Muscle of arm (tissue), 14 donors: ENCODE data around the gene ADRA2B. TPM values are rescaled to one million over a fixed set of nuclear protein-coding genes. Genes with fewer than 3 reads are reported as not detected.
"Not testable (repeated sequence)": the region's sequence is repeated elsewhere in the genome, so short reads cannot be mapped to it uniquely, and the experiment has no call there.

ENCODE experiments used
- DNase-seq: peaks from one replicate; pipeline ENCODE4 v3.0.0-alpha.2; 2013
- long read RNA-seq, 11 donors: transcript quantifications; one replicate each; lab custom pipeline, GENCODE V29; 2026
- polyA plus RNA-seq, 12 donors: library from polyadenylated mRNA; unstranded; fragments of 120-200 nt; gene quantifications; one replicate each; pipeline ENCODE4 v1.2.1, GENCODE V29; 2013; ENCODE audit not compliant: insufficient read length in 12 of 12

The ADRA2B gene
- polyA plus RNA-seq: 1 to 10 TPM in 10 of 12 donors, not detected in 2; 1.7 to 4.0 (median 2.5) TPM
- long read RNA-seq, donor 1, partial matches to known transcripts: 0 of 2 reads
- long read RNA-seq, donor 1, other reads (novel, unspliced or antisense): 0 of 2 reads
- long read RNA-seq, donor 2, partial matches to known transcripts: 0 of 3 reads
- long read RNA-seq, donor 2, other reads (novel, unspliced or antisense): 0 of 3 reads
- long read RNA-seq, donor 3: 0 reads
- long read RNA-seq, donor 4, partial matches to known transcripts: 0 of 2 reads
- long read RNA-seq, donor 4, other reads (novel, unspliced or antisense): 0 of 2 reads
- long read RNA-seq, donor 5, partial matches to known transcripts: 0 of 1 reads
- long read RNA-seq, donor 5, other reads (novel, unspliced or antisense): 0 of 1 reads
- long read RNA-seq, donor 6, partial matches to known transcripts: 0 of 4 reads
- long read RNA-seq, donor 6, other reads (novel, unspliced or antisense): 0 of 4 reads
- long read RNA-seq, donor 7, partial matches to known transcripts: 0 of 4 reads
- long read RNA-seq, donor 7, other reads (novel, unspliced or antisense): 0 of 4 reads
- long read RNA-seq, donor 8, partial matches to known transcripts: 0 of 1 reads
- long read RNA-seq, donor 8, other reads (novel, unspliced or antisense): 0 of 1 reads
- long read RNA-seq, donor 9, partial matches to known transcripts: 0 of 4 reads
- long read RNA-seq, donor 9, other reads (novel, unspliced or antisense): 0 of 4 reads
- long read RNA-seq, donor 10, partial matches to known transcripts: 0 of 1 reads
- long read RNA-seq, donor 10, other reads (novel, unspliced or antisense): 0 of 1 reads
- long read RNA-seq, donor 11, partial matches to known transcripts: 0 of 4 reads
- long read RNA-seq, donor 11, other reads (novel, unspliced or antisense): 0 of 4 reads

GRCh38 chr2:96116424-96116878, at the start of gene ADRA2B:
ADRA2B (minus strand) TSS chr2:96116571; CDS start chr2:96116149, 422 bp downstream.
- DNase-seq: no peak

DNA sequence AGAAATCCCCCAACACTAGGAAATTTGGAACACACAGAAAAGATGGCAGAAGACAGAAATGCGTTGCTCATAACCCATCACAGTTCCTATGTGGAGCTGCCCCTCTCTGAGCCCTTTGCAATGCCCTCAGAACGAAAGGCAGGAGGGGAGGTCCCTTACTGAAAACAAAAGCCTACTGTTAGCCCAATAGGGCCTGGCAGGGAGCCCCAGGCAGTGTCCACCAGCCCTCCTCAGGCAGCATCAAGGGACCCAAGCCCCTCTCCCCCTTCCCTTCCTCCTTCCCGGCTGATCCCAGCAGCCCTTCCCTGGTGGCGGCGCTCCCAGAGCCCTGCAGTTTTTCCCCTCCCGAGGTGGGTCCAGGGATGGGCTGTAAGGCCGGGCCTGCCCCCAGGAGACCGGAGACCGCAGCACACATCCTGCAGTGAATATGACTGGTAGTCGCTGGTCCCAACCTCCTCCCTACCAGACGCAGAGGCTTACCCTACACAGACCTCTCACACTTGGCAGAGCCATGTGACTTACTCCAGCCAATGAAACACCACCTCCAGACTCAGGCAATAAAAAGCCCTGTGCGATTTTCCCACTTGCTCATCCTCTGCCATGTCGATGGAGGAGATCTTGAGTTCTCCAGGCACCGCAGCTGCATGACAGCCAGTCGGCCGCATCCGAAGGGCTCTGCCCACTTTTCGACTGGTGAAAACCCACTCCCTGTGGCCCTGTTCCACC, 48.3 kb upstream of the ADRA2B start:
- DNase-seq: no peak

DNA sequence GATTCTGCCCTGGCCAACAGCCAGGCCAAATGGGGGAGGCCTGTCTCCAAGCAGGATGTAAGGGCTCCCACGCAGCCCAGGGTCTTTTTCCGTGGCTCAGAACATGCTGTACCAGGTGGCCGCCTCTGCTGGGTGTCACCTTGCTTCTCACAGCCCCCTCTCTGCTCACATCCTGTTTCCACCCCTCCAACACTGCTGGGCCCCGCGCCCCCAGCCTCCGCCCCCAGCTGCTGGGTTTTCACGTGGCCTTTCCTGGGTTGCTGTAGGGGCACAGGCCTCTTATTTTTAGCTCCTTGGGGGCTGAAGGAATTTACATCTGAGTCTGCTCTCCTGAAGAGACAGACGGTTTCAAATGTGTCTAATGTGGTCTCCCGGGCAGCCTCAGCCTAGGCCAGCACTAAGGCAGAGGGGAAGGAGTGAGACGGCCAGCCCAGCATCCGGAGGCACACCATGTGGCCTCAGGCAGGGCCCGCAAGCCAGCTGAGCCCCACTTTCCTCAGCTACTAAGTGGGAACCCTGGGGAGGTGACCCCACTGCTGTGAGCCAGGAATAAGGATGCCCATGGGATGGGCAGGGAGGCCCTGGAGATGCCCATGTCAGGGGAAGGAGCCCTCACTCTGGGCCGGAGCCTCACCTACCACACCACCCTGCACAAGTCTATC, 47.5 kb upstream of the ADRA2B start:
- DNase-seq: no peak

- no peak for DNase-seq
Measured at GRCh38 chr2:96163415-96163767, 47.0 kb upstream of the ADRA2B start.

- no peak for DNase-seq
Measured at GRCh38 chr2:96161898-96162297, 45.5 kb upstream of the ADRA2B start.

GRCh38 chr2:96160366-96160765, 44.0 kb upstream of the ADRA2B start:
- DNase-seq: not testable (repeated sequence)

- DNase-seq: no peak
Measured at GRCh38 chr2:96159084-96159830, 42.9 kb upstream of the ADRA2B start.

DNA sequence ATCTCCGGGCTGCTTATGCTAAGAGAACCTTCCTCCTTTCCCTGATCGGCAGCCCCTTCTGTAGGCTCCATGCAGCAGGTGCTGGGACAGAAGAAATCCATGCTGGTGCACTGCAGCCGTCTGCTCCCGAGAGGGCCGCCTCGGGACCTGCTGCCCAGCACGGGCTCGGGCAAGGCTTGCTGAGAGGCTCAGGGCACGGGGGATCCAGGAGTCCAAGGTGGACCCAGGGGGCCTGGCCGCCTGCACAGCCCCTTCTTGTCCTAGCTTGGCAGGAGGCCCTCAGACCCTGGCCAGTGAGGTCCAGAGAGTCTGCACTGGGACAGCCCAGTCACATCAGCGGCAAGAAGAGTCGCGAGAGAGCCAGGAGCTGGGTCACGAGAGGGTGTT, 42.2 kb upstream of the ADRA2B start:
- no peak for DNase-seq

GRCh38 chr2:96157649-96158553, 41.5 kb upstream of the ADRA2B start:
- DNase-seq: no peak

- no peak for DNase-seq
Measured at GRCh38 chr2:96156926-96157648, 40.7 kb upstream of the ADRA2B start.

GRCh38 chr2:96156011-96156820, 39.8 kb upstream of the ADRA2B start:
- DNase-seq: no peak

- DNase-seq: no peak
Measured at GRCh38 chr2:96154506-96155380, 38.4 kb upstream of the ADRA2B start.

DNA sequence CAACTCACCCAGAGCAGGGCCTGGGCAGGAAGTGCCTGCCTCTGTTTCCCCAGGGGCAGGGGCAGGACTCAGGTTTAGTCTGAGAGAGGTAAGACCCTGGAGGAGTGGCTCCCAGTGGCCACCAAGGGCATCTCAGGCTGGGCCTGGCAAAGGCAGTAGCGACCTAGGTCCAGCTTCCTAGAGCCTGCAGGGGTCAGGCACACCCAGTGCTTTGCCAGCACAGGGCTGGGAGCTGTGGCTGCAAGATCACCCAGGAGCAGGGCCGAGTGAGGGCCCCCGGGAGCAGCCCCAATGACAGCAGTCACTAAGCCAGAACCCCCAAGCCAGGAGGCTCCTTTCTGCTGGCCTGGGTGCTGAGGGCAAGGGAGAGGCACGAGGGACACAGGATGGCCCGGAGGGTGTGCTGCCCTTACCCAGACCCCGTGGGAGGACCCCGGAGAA, 37.6 kb upstream of the ADRA2B start:
- DNase-seq: no peak

- DNase-seq: no peak
Measured at GRCh38 chr2:96153291-96153713, 36.9 kb upstream of the ADRA2B start.

DNA sequence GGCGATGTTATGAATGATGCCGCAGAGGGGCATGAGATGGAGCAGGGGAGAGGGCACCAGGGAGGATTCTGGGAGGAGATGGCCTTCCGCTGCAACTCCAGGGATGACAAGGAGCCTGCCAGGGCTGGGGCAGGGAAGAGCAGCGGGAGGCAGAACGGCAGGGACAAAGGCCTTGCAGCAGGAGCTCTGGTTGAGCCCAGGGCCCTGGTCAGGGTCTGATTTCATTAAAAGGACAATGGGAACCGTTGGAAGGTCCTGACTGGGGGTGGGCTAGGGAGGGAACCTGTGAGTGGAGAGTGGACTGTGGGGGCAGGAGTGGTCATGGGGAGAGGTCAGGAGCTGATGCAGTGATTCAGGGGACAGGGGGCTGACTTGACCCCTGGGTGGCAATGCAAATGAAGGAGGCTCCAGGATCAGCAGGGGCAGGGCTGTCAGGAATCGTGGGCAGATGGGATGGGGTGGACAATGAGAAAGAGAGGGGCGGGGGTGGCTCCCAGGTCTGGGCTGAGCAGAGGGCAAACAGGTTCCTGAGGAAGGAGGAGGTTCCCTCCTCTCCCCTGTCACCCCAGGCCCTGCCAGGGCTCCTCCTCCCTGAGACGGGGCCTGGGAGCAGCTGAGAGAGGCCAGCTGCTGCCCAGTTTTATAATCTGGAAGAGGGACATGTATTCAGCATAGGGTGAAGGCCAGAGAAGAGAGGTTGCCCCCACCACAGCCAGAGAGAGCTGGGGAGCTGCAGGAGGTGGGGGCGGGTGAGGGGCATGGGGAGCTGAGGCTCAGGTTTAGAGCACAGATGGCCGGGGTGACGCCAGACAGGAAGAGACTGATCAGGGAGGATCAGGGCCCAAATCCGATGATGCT, 36.2 kb upstream of the ADRA2B start:
- no peak for DNase-seq
